Measurements from ENCODE around the gene COPE. TPM values are rescaled to one million over a fixed set of nuclear protein-coding genes. Genes with fewer than 3 reads are reported as not detected.
A peak's percentile ranks its signal among the peaks of the same experiment; 100 is the strongest.

COPE gene
- total and polyA plus RNA-seq, 4 donors: 94.1 to 365 (median 275) TPM

- Histone ChIP-seq H3K4me3 (no peak overlapping the region), H3K27ac (ENCODE audit: low read depth in 1 of 2, low read length in 1 of 2) (no peak overlapping the region), H3K27me3 (ENCODE audit: control insufficient read depth in 3 of 3, insufficient read depth in 3 of 3, low read length in 2 of 3) (no peaks in the 10 kb centered on the region), H3K36me3 (ENCODE audit: control insufficient read depth in 4 of 4, insufficient read depth in 4 of 4, low read length in 4 of 4) (peaks cover 3 to 56% (median 20%) of the 10 kb centered on the region in 4 donors), H3K4me1 (ENCODE audit: control insufficient read depth in 5 of 5, insufficient read depth in 5 of 5, low read length in 5 of 5) (no peaks in the 10 kb centered on the region), H3K9ac (ENCODE audit: insufficient read depth in 1 of 2, low read length in 2 of 2) (no peak overlapping the region), H3K9me3 (ENCODE audit: control insufficient read depth in 4 of 4, insufficient read depth in 3 of 4, low read length in 3 of 4) (peaks cover 0 to 3% (median 0%) of the 10 kb centered on the region in 4 donors)
- WGBS, 2 donors: 93% methylated on average over 17 of the region's 17 CpGs
- peak in 1 of 3 donors; percentile 12 for DNase-seq
- TF ChIP-seq CTCF (IDR thresholded peaks at IDR 0.05; ENCODE audit: control extremely low read depth, extremely low read depth): no peak
- ATAC-seq (ENCODE audit: insufficient read depth, low FRiP score): no peak
These were observed 18.3 kb downstream of the COPE start for GRCh38 chr19:18900700-18901481.

- Histone ChIP-seq H3K4me3 (no peak overlapping the region), H3K4me1 (ENCODE audit: control insufficient read depth in 5 of 5, insufficient read depth in 5 of 5, low read length in 5 of 5) (peaks cover 0 to 7% (median 0%) of the 10 kb centered on the region in 5 donors), H3K27me3 (ENCODE audit: control insufficient read depth in 3 of 3, insufficient read depth in 3 of 3, low read length in 2 of 3) (no peaks in the 10 kb centered on the region), H3K9ac (ENCODE audit: insufficient read depth in 1 of 2, low read length in 2 of 2) (no peak overlapping the region), H3K36me3 (ENCODE audit: control insufficient read depth in 4 of 4, insufficient read depth in 4 of 4, low read length in 4 of 4) (peaks cover 3 to 46% (median 16%) of the 10 kb centered on the region in 4 donors), H3K9me3 (ENCODE audit: control insufficient read depth in 4 of 4, insufficient read depth in 3 of 4, low read length in 3 of 4) (peaks cover 0 to 3% (median 0%) of the 10 kb centered on the region in 4 donors), H3K27ac (ENCODE audit: low read depth in 1 of 2, low read length in 1 of 2) (no peak overlapping the region)
- 92% methylated on average over 20 of the region's 20 CpGs for WGBS, 2 donors
- no peak for TF ChIP-seq CTCF (IDR thresholded peaks at IDR 0.05; ENCODE audit: control extremely low read depth, extremely low read depth)
- DNase-seq: no peak
- ATAC-seq (ENCODE audit: insufficient read depth, low FRiP score): no peak
These were observed 19.3 kb downstream of the COPE start for GRCh38 chr19:18899624-18900560.

GRCh38 chr19:18898607-18899408 lies 20.4 kb downstream of the COPE start:
- Histone ChIP-seq H3K27ac (ENCODE audit: low read depth in 1 of 2, low read length in 1 of 2) (no peak overlapping the region), H3K4me3 (no peak overlapping the region), H3K27me3 (ENCODE audit: control insufficient read depth in 3 of 3, insufficient read depth in 3 of 3, low read length in 2 of 3) (peaks cover 0 to under 1% (median 0%) of the 10 kb centered on the region in 3 donors), H3K4me1 (ENCODE audit: control insufficient read depth in 5 of 5, insufficient read depth in 5 of 5, low read length in 5 of 5) (peaks cover 0 to 17% (median 0%) of the 10 kb centered on the region in 5 donors), H3K36me3 (ENCODE audit: control insufficient read depth in 4 of 4, insufficient read depth in 4 of 4, low read length in 4 of 4) (peaks cover 3 to 37% (median 15%) of the 10 kb centered on the region in 4 donors), H3K9ac (ENCODE audit: insufficient read depth in 1 of 2, low read length in 2 of 2) (no peak overlapping the region), H3K9me3 (ENCODE audit: control insufficient read depth in 4 of 4, insufficient read depth in 3 of 4, low read length in 3 of 4) (peaks cover 0 to 3% (median 0%) of the 10 kb centered on the region in 4 donors)
- no peak for TF ChIP-seq CTCF (IDR thresholded peaks at IDR 0.05; ENCODE audit: control extremely low read depth, extremely low read depth)
- ATAC-seq (ENCODE audit: insufficient read depth, low FRiP score) (no peak), DNase-seq (no peak)
- 80 to 86% methylated on average over 17 to 18 of the region's 18 CpGs for WGBS, 2 donors
